Calu3 (cell line): ENCODE results near the gene TTC38. TPM values are rescaled to one million over a fixed set of nuclear protein-coding genes. Genes with fewer than 3 reads are reported as not detected.
A peak's percentile ranks its signal among the peaks of the same experiment; 100 is the strongest.

Experiments used
- BruUV-seq: library from RNA; stranded (reverse); fragments of 400-500 nt; replicated peaks from 2 replicates; lab custom pipeline; 2021; lab: Mats Ljungman, UMichigan
- CTCF ChIA-PET: fragments of 300-600 bp; sonication (Branson Sonifier 250); formaldehyde crosslinking; loops from one replicate; lab custom pipeline; 2022; ENCODE audit warnings: antibody characterized with exemption; lab: Charles Lee
- DNase-seq: peaks from one replicate; pipeline ENCODE4 v3.0.0; 2022
- H3K27ac Mint-ChIP-seq: one replicate; pipeline ENCODE4 v1.8.0; 2022; ENCODE audit warnings: mixed read lengths; ENCODE audit not compliant: unreplicated experiment
- H3K27me3 Mint-ChIP-seq: one replicate; pipeline ENCODE4 v1.8.0; 2022; ENCODE audit warnings: mixed read lengths; ENCODE audit not compliant: unreplicated experiment
- H3K36me3 Mint-ChIP-seq: one replicate; pipeline ENCODE4 v1.8.0; 2022; ENCODE audit warnings: mild to moderate bottlenecking, moderate library complexity, mixed read lengths; ENCODE audit not compliant: insufficient read depth, unreplicated experiment
- H3K4me1 Mint-ChIP-seq: one replicate; pipeline ENCODE4 v1.8.0; 2022; ENCODE audit warnings: mild to moderate bottlenecking, low read depth, mixed read lengths; ENCODE audit not compliant: unreplicated experiment
- H3K4me3 Mint-ChIP-seq: one replicate; pipeline ENCODE4 v1.8.0; 2022; ENCODE audit warnings: mild to moderate bottlenecking, low read depth, moderate library complexity, mixed read lengths; ENCODE audit not compliant: unreplicated experiment
- H3K9me3 Mint-ChIP-seq: one replicate; pipeline ENCODE4 v1.8.0; 2022; ENCODE audit warnings: low read depth, mixed read lengths; ENCODE audit not compliant: unreplicated experiment
- intact Hi-C: fragments of 100-400 bp; cut with micrococcal nuclease; formaldehyde crosslinking; loops from one replicate; pipeline ENCODE4 v1.10.0; 2022; ENCODE audit not compliant: unreplicated experiment
- total RNA-seq: library from RNA; stranded (reverse); gene quantifications from 2 replicates; pipeline ENCODE4 v1.2.3, GENCODE V29; 2022
- TF ChIP-seq, protein P1 (sequence below): fragments of 200-600 bp; IDR thresholded peaks from one replicate; pipeline ENCODE4 v1.8.0; 2022; ENCODE audit warnings: antibody characterized with exemption; ENCODE audit not compliant: unreplicated experiment

TTC38 gene
- total RNA-seq, 1 experiment from 2014 or later: 31.9 TPM

- intact Hi-C loops: no loop called here
- CTCF ChIA-PET: interaction anchor here (0.6 kb wide), 1 partner anchor 293 kb away, joined by 7 read pairs; no protein-coding TSS in a partner anchor
- H3K27me3 Mint-ChIP-seq: no peaks in the 10 kb centered on the region
- DNase-seq: no peak
- no TSS peak for BruUV-seq
- H3K9me3 Mint-ChIP-seq: no peaks in the 10 kb centered on the region
- H3K27ac Mint-ChIP-seq: no peak overlapping the region
- H3K4me1 Mint-ChIP-seq: no peaks in the 10 kb centered on the region
- H3K4me3 Mint-ChIP-seq: no peak overlapping the region
- TF ChIP-seq, protein P1, sequence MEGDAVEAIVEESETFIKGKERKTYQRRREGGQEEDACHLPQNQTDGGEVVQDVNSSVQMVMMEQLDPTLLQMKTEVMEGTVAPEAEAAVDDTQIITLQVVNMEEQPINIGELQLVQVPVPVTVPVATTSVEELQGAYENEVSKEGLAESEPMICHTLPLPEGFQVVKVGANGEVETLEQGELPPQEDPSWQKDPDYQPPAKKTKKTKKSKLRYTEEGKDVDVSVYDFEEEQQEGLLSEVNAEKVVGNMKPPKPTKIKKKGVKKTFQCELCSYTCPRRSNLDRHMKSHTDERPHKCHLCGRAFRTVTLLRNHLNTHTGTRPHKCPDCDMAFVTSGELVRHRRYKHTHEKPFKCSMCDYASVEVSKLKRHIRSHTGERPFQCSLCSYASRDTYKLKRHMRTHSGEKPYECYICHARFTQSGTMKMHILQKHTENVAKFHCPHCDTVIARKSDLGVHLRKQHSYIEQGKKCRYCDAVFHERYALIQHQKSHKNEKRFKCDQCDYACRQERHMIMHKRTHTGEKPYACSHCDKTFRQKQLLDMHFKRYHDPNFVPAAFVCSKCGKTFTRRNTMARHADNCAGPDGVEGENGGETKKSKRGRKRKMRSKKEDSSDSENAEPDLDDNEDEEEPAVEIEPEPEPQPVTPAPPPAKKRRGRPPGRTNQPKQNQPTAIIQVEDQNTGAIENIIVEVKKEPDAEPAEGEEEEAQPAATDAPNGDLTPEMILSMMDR: no peak
- H3K36me3 Mint-ChIP-seq: peaks cover 53% of the 10 kb centered on the region
These were observed 62.6 kb downstream of the TTC38 start for GRCh38 chr22:46330426-46330825.

DNA sequence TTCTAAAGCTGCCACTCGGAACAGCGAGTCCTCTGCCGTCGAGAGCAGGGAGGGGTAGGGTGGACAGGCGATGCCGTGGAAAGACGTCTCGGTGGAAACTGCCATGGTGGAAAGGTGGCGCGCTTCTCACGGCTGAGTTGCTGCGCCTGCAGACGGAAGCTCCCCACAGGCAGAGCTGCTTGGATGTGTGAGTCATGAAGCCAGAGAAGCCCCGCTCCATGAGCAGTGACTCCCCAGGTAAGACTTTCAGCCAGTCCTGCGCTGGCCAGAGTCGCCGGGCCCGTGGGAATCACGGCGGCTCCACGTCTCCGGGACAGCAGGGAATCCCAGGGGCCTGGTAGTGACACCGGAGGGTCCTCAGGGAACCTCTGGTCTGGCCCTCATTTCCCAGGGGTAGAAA lies 63.7 kb downstream of the TTC38 start:
- TF ChIP-seq, protein P1: no peak
- H3K27me3 Mint-ChIP-seq: no peaks in the 10 kb centered on the region
- no peaks in the 10 kb centered on the region for H3K9me3 Mint-ChIP-seq
- no peak for DNase-seq
- CTCF ChIA-PET: no interaction called here
- no peak overlapping the region for H3K27ac Mint-ChIP-seq
- no peak overlapping the region for H3K4me3 Mint-ChIP-seq
- peaks cover 56% of the 10 kb centered on the region for H3K36me3 Mint-ChIP-seq
- BruUV-seq: no TSS peak
- intact Hi-C loops: no loop called here
- peaks cover 4% of the 10 kb centered on the region for H3K4me1 Mint-ChIP-seq

GRCh38 chr22:46335201-46336118 lies 67.7 kb downstream of the TTC38 start, which contains the start of gene TRMU:
TRMU (plus strand) TSS chr22:46335714; CDS start chr22:46335765, 51 bp downstream.
- intact Hi-C loops: no loop called here
- Mint-ChIP-seq H3K27ac (peak within 1 kb of the TSS; percentile 66), H3K4me3 (peak within 1 kb of the TSS; percentile 82), H3K4me1 (peaks cover 10% of the 10 kb centered on the region), H3K9me3 (no peaks in the 10 kb centered on the region), H3K27me3 (no peaks in the 10 kb centered on the region), H3K36me3 (peaks cover 61% of the 10 kb centered on the region)
- peak; percentile 89 for DNase-seq
- TSS peak; percentile 84 for BruUV-seq
- CTCF ChIA-PET: interaction anchor here (0.7 to 1.9 kb wide), 2 partner anchors 8 to 32 kb away, joined by 3 to 7 read pairs; no protein-coding TSS in a partner anchor
- TF ChIP-seq, protein P1: no peak

DNA sequence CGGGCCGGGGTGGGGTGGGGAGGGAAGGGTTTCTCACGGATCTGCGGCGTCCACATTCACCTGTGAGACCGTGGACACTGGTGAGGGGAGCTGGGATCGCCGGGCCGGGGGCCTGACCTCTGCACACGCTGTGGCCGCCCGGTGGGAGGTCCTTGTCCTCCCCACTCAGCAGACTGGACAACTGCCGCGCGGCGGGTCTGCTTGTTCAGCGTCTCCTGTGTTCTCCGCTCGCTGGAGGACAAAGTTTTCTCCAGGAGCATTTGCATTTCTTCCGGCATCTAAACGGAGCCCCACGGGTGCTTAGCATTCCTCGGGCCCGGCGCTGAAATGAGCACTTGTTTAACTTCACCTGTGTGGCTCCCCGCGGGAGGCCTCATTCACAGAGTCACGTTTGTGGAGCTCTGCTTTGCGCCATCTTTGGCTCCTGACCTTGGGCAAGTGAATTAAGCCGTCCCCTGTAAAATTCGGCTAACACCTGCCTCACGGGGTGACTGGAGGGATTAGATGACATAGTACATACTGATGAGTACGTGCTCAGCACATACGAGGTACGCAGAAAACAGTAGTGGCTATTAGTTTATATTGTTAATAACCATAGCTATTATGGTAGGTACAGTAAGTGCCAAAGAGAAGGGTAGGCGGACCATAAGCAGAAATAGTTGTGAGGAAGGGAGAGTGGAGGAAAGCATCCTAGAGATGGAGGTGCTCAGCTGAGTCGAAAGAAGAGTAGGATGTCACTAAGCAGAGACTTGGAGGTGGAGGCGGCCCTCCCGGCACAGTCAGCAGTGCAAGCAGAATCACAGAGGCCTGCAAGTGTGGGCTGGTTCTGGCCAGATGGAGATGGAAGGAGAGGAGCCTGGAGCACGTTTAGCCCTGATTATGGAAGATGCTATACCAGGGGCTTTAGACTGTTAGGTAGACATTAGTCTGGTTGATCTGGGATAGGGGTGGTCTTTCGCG lies 68.6 kb downstream of the TTC38 start:
- H3K36me3 Mint-ChIP-seq: peaks cover 61% of the 10 kb centered on the region
- no peaks in the 10 kb centered on the region for H3K27me3 Mint-ChIP-seq
- CTCF ChIA-PET: interaction anchor here (0.6 to 1.9 kb wide), 3 partner anchors 9 to 321 kb away, joined by 3 to 7 read pairs (median 3); no protein-coding TSS in a partner anchor
- TF ChIP-seq, protein P1: no peak
- H3K27ac Mint-ChIP-seq: peak overlapping the region; percentile 35
- peak overlapping the region; percentile 82 for H3K4me3 Mint-ChIP-seq
- DNase-seq: no peak
- BruUV-seq: no TSS peak
- peaks cover 10% of the 10 kb centered on the region for H3K4me1 Mint-ChIP-seq
- intact Hi-C loops: no loop called here
- H3K9me3 Mint-ChIP-seq: no peaks in the 10 kb centered on the region
